Astrocyte (in vitro differentiated cells and primary cell): ENCODE measurements around the gene ATP1A2. TPM values are rescaled to one million over a fixed set of nuclear protein-coding genes. Genes with fewer than 3 reads are reported as not detected.

Source experiments
- DNase-seq: peaks from one replicate; pipeline ENCODE4 v3.0.0-alpha.2; 2010; ENCODE audit warnings: low read depth
- FAIRE-seq: peaks from 2 replicates; lab custom pipeline; 2011; peaks lifted over from hg19 to GRCh38; lab: Jason Lieb, UNC
- H2AFZ ChIP-seq: 2 replicates; pipeline ENCODE4 v1.6.0; 2012; ENCODE audit warnings: low read depth, low read length, inconsistent platforms
- H3K27ac ChIP-seq: 2 replicates; pipeline ENCODE4 v1.5.1; 2011; ENCODE audit warnings: low read depth, low read length, inconsistent platforms
- H3K27me3 ChIP-seq: 2 replicates; pipeline ENCODE4 v1.6.0; 2011; ENCODE audit warnings: low read length, inconsistent platforms; ENCODE audit not compliant: insufficient read depth
- H3K36me3 ChIP-seq: 2 replicates; pipeline ENCODE4 v1.5.1; 2011; ENCODE audit warnings: low read length, inconsistent platforms; ENCODE audit not compliant: insufficient read depth
- H3K4me1 ChIP-seq: 2 replicates; pipeline ENCODE4 v1.5.1; 2011; ENCODE audit warnings: low read length, inconsistent platforms; ENCODE audit not compliant: insufficient read depth
- H3K4me2 ChIP-seq: 2 replicates; pipeline ENCODE4 v1.6.0; 2012; ENCODE audit warnings: low read length, inconsistent platforms
- H3K4me3 ChIP-seq: 2 replicates; pipeline ENCODE4 v1.5.1; 2011; ENCODE audit warnings: low read depth, mild to moderate bottlenecking, low read length, inconsistent platforms; ENCODE audit not compliant: insufficient read depth
- H3K79me2 ChIP-seq: 2 replicates; pipeline ENCODE4 v1.6.0; 2012; ENCODE audit warnings: mild to moderate bottlenecking, low read length, inconsistent platforms; ENCODE audit not compliant: insufficient read depth
- H3K9ac ChIP-seq: 2 replicates; pipeline ENCODE4 v1.6.0; 2012; ENCODE audit warnings: mild to moderate bottlenecking, low read length, inconsistent platforms
- H3K9me3 ChIP-seq: 2 replicates; pipeline ENCODE4 v1.5.1; 2012; ENCODE audit warnings: low read depth, mild to moderate bottlenecking, low read length, inconsistent platforms; ENCODE audit not compliant: insufficient read depth
- H4K20me1 ChIP-seq: 2 replicates; pipeline ENCODE4 v1.6.0; 2012; ENCODE audit warnings: low read length, inconsistent platforms; ENCODE audit not compliant: insufficient read depth
- H3K27ac Mint-ChIP-seq: one replicate; pipeline ENCODE4 v1.8.0; 2021; ENCODE audit warnings: mild to moderate bottlenecking, mixed read lengths; ENCODE audit not compliant: unreplicated experiment
- H3K27me3 Mint-ChIP-seq: one replicate; pipeline ENCODE4 v1.8.0; 2021; ENCODE audit warnings: low read depth, mixed read lengths; ENCODE audit not compliant: unreplicated experiment
- H3K36me3 Mint-ChIP-seq: one replicate; pipeline ENCODE4 v1.8.0; 2021; ENCODE audit warnings: low read depth, mixed read lengths; ENCODE audit not compliant: unreplicated experiment
- H3K4me1 Mint-ChIP-seq: one replicate; pipeline ENCODE4 v1.8.0; 2021; ENCODE audit warnings: low read depth, mixed read lengths; ENCODE audit not compliant: unreplicated experiment
- H3K4me3 Mint-ChIP-seq: one replicate; pipeline ENCODE4 v1.8.0; 2021; ENCODE audit warnings: mild to moderate bottlenecking, moderate library complexity, mixed read lengths; ENCODE audit not compliant: unreplicated experiment
- H3K9me3 Mint-ChIP-seq: one replicate; pipeline ENCODE4 v1.8.0; 2021; ENCODE audit warnings: mild to moderate bottlenecking, mixed read lengths; ENCODE audit not compliant: unreplicated experiment
- CTCF ChIP-seq: IDR thresholded peaks from 2 replicates; pipeline ENCODE4 v1.5.1; 2011; ENCODE audit warnings: low read depth, mild to moderate bottlenecking, inconsistent platforms, low read length, moderate library complexity; ENCODE audit not compliant: insufficient read depth
- EZH2 ChIP-seq: IDR thresholded peaks from 2 replicates; pipeline ENCODE4 v1.6.1; 2012; ENCODE audit warnings: mild to moderate bottlenecking, low read length, inconsistent platforms; ENCODE audit not compliant: insufficient read depth
- total RNA-seq: library from RNA; stranded (reverse); gene quantifications from 2 replicates; pipeline ENCODE4 v1.2.1, GENCODE V29; 2021

Gene ATP1A2
- total RNA-seq, 1 donor from 2014 or later, result 2.5 TPM

- DNase-seq (no peak), FAIRE-seq (no peak)
- Histone ChIP-seq H3K9me3 (no peaks in the 10 kb centered on the region), H3K4me3 (no peak overlapping the region), H3K4me2 (no peak overlapping the region), H2AFZ (no peak overlapping the region), H4K20me1 (no peaks in the 10 kb centered on the region), H3K9ac (no peak overlapping the region), H3K79me2 (no peaks in the 10 kb centered on the region), H3K27ac (no peak overlapping the region), H3K4me1 (no peaks in the 10 kb centered on the region), H3K36me3 (no peaks in the 10 kb centered on the region), H3K27me3 (peaks cover 16% of the 10 kb centered on the region)
- Mint-ChIP-seq H3K27ac (no peak overlapping the region), H3K9me3 (peaks cover 8% of the 10 kb centered on the region), H3K4me1 (no peaks in the 10 kb centered on the region), H3K4me3 (no peak overlapping the region), H3K27me3 (peaks cover 34% of the 10 kb centered on the region), H3K36me3 (peaks cover 8% of the 10 kb centered on the region)
- TF ChIP-seq EZH2 (no peak), CTCF (no peak)
These were observed 20.8 kb downstream of the ATP1A2 start for GRCh38 chr1:160136121-160136925.

GRCh38 chr1:160136926-160137200 lies 21.3 kb downstream of the ATP1A2 start:
- peaks cover 37% of the 10 kb centered on the region for H3K27me3 Mint-ChIP-seq
- H3K4me1 Mint-ChIP-seq, result no peaks in the 10 kb centered on the region
- Histone ChIP-seq H3K4me1 (no peaks in the 10 kb centered on the region), H3K9me3 (no peaks in the 10 kb centered on the region), H3K27ac (no peak overlapping the region), H4K20me1 (no peaks in the 10 kb centered on the region), H3K79me2 (no peaks in the 10 kb centered on the region), H3K27me3 (peaks cover 14% of the 10 kb centered on the region), H3K9ac (no peak overlapping the region), H3K4me3 (no peak overlapping the region), H2AFZ (no peak overlapping the region), H3K36me3 (no peaks in the 10 kb centered on the region), H3K4me2 (no peak overlapping the region)
- no peak for DNase-seq
- peaks cover 11% of the 10 kb centered on the region for H3K9me3 Mint-ChIP-seq
- no peak for FAIRE-seq
- no peak overlapping the region for H3K27ac Mint-ChIP-seq
- TF ChIP-seq EZH2, result no peak
- no peak for TF ChIP-seq CTCF
- H3K36me3 Mint-ChIP-seq, result peaks cover 8% of the 10 kb centered on the region
- no peak overlapping the region for H3K4me3 Mint-ChIP-seq

- Histone ChIP-seq H4K20me1 (no peaks in the 10 kb centered on the region), H3K27ac (no peak overlapping the region), H2AFZ (no peak overlapping the region), H3K36me3 (no peaks in the 10 kb centered on the region), H3K79me2 (no peaks in the 10 kb centered on the region), H3K4me1 (no peaks in the 10 kb centered on the region), H3K4me3 (no peak overlapping the region), H3K27me3 (peaks cover 9% of the 10 kb centered on the region), H3K9ac (no peak overlapping the region), H3K4me2 (no peak overlapping the region), H3K9me3 (no peaks in the 10 kb centered on the region)
- H3K27ac Mint-ChIP-seq, result no peak overlapping the region
- H3K9me3 Mint-ChIP-seq, result peaks cover 10% of the 10 kb centered on the region
- H3K4me1 Mint-ChIP-seq, result no peaks in the 10 kb centered on the region
- no peak for DNase-seq
- FAIRE-seq, result no peak
- H3K36me3 Mint-ChIP-seq, result peaks cover 6% of the 10 kb centered on the region
- no peak overlapping the region for H3K4me3 Mint-ChIP-seq
- peaks cover 34% of the 10 kb centered on the region for H3K27me3 Mint-ChIP-seq
- no peak for TF ChIP-seq CTCF
- TF ChIP-seq EZH2, result no peak
These were observed 21.8 kb downstream of the ATP1A2 start for GRCh38 chr1:160137216-160137862.
